Parietal lobe (tissue), 1 donor: ENCODE measurements around the gene SLC40A1. TPM values are rescaled to one million over a fixed set of nuclear protein-coding genes. Genes with fewer than 3 reads are reported as not detected.

Experiments used
- total RNA-seq: library from RNA; depleted of rRNA; stranded (reverse); fragments of >200 nt; gene quantifications from one replicate; pipeline ENCODE4 v1.2.3, GENCODE V29; 2014

Gene SLC40A1, protein sequence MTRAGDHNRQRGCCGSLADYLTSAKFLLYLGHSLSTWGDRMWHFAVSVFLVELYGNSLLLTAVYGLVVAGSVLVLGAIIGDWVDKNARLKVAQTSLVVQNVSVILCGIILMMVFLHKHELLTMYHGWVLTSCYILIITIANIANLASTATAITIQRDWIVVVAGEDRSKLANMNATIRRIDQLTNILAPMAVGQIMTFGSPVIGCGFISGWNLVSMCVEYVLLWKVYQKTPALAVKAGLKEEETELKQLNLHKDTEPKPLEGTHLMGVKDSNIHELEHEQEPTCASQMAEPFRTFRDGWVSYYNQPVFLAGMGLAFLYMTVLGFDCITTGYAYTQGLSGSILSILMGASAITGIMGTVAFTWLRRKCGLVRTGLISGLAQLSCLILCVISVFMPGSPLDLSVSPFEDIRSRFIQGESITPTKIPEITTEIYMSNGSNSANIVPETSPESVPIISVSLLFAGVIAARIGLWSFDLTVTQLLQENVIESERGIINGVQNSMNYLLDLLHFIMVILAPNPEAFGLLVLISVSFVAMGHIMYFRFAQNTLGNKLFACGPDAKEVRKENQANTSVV
- total RNA-seq = 17.2 TPM

GRCh38 chr2:189580658-189581353 is at the start of gene SLC40A1:
SLC40A1 (minus strand) TSS chr2:189580786; CDS start chr2:189580460, 326 bp downstream.

Other genes with a start within 250 kb of the SLC40A1 start
- 87.6 TPM for gene WDR75, start 139.3 kb downstream of the SLC40A1 start, total RNA-seq
- 102 TPM for gene ASNSD1, start 80.7 kb upstream of the SLC40A1 start, total RNA-seq
- 45.1 TPM for gene ANKAR, start 93.9 kb upstream of the SLC40A1 start, total RNA-seq
- 18.8 TPM for gene OSGEPL1, start 182.0 kb upstream of the SLC40A1 start, total RNA-seq
- gene ORMDL1, start 203.6 kb upstream of the SLC40A1 start, total RNA-seq = 77.0 TPM
- 76.1 TPM for gene PMS1, start 203.7 kb upstream of the SLC40A1 start, total RNA-seq